GM13977 (cell line): ENCODE measurements around the gene PDE4D.

ENCODE experiments used
- DNase-seq: peaks from one replicate; pipeline ENCODE4 v3.0.0; 2012; ENCODE audit warnings: low spot score
- CTCF ChIP-seq: IDR thresholded peaks from 2 replicates; pipeline ENCODE4 v1.5.1; 2012; ENCODE audit warnings: mild to moderate bottlenecking, control low read depth; ENCODE audit not compliant: insufficient read depth; ENCODE audit errors: extremely low read depth, missing control alignments
- in situ Hi-C: fragments of 300-500 bp; cut with MboI; formaldehyde crosslinking; loops from one replicate; pipeline ENCODE4 v1.12.0; 2022; ENCODE audit warnings: low sequenced_read_pairs, low pct_unique_long_range_greater_than_20kb, mixed read lengths, inconsistent platforms; ENCODE audit not compliant: unreplicated experiment

The PDE4D gene

GRCh38 chr5:59503220-59503619, 390.3 kb downstream of the PDE4D start:
- in situ Hi-C loops = loop anchor here (25.0 kb wide), 1 partner anchor 159 kb away; no protein-coding TSS in a partner anchor

GRCh38 chr5:59501316-59501715, 392.2 kb downstream of the PDE4D start:
- TF ChIP-seq CTCF = no peak
- in situ Hi-C loops = loop anchor here (25.0 kb wide), 1 partner anchor 161 kb away; no protein-coding TSS in a partner anchor
- DNase-seq = no peak

More at GRCh38 chr5:59503220-59503619, 390.3 kb downstream of the PDE4D start:
- no peak for DNase-seq
- no peak for TF ChIP-seq CTCF

GRCh38 chr5:59500014-59500413, 393.5 kb downstream of the PDE4D start:
- in situ Hi-C loops = loop anchor here (25.0 kb wide), 1 partner anchor 162 kb away; no protein-coding TSS in a partner anchor
- no peak for DNase-seq
- TF ChIP-seq CTCF = no peak

GRCh38 chr5:59497207-59497606, 396.3 kb downstream of the PDE4D start:
- in situ Hi-C loops = no loop called here
- no peak for DNase-seq
- no peak for TF ChIP-seq CTCF

- TF ChIP-seq CTCF = peak; percentile 46
- no peak for DNase-seq
- in situ Hi-C loops = no loop called here
Observed at GRCh38 chr5:59496524-59497134, 396.9 kb downstream of the PDE4D start.

GRCh38 chr5:59491945-59492344, 401.6 kb downstream of the PDE4D start:
- in situ Hi-C loops = no loop called here
- no peak for DNase-seq
- no peak for TF ChIP-seq CTCF
